Psoas muscle (tissue), 8 donors: ENCODE measurements around the gene ZNF804B. TPM values are rescaled to one million over a fixed set of nuclear protein-coding genes. Genes with fewer than 3 reads are reported as not detected.
A peak's percentile ranks its signal among the peaks of the same experiment; 100 is the strongest.

Source experiments
- ATAC-seq, 4 donors: fragments of 200-7000 bp; cut with Tn5 transposase; one replicate each; pipeline ENCODE4 v1.9.1; 2020; ENCODE audit warnings: moderate library complexity in 3 of 4, mild to moderate bottlenecking in 2 of 4
- DNase-seq, 2 donors: peaks; one replicate each; pipeline ENCODE4 v3.0.0-alpha.2; 2020
- H3K27ac ChIP-seq: fragments of 200-600 bp; one replicate; pipeline ENCODE4 v1.8.0; 2022
- H3K27me3 ChIP-seq, 3 donors: fragments of 200-600 bp in 1 of 3; one replicate each; pipeline versions ENCODE4 v1.6.1 to v1.8.0; 2013 to 2022; ENCODE audit warnings: low read length in 2 of 3, mild to moderate bottlenecking in 2 of 3, moderate library complexity in 1 of 3; ENCODE audit not compliant: insufficient read depth in 3 of 3
- H3K36me3 ChIP-seq, 2 donors: fragments of 200-600 bp in 1 of 2; one replicate each; pipeline versions ENCODE4 v1.6.1 to v1.8.0; 2013 to 2022; ENCODE audit warnings: low read depth in 1 of 2, mild to moderate bottlenecking in 1 of 2, moderate library complexity in 1 of 2; ENCODE audit not compliant: insufficient read depth in 1 of 2
- H3K4me1 ChIP-seq: fragments of 200-600 bp; one replicate; pipeline ENCODE4 v1.8.0; 2022
- H3K4me3 ChIP-seq: fragments of 200-600 bp; one replicate; pipeline ENCODE4 v1.8.0; 2022; ENCODE audit warnings: mild to moderate bottlenecking
- H3K9me3 ChIP-seq: fragments of 200-600 bp; one replicate; pipeline ENCODE4 v1.8.0; 2022
- CTCF ChIP-seq: fragments of 200-600 bp; IDR thresholded peaks from one replicate; pipeline ENCODE4 v1.8.0; 2022; ENCODE audit warnings: antibody characterized with exemption
- WGBS, 3 donors: extraction: QIAGEN DNeasy Blood & Tissue Kit; methylation state at CpG; one replicate each; pipeline versions ENCODE4 v1.1.6 to v1.1.7; 2013; 5-methylcytosine and 5-hydroxymethylcytosine counted together
- intact Hi-C, 2 donors: fragments of 100-400 bp; cut with DNase I; formaldehyde crosslinking; loops; one replicate each; pipeline versions ENCODE4 v1.11.0 to v1.14.2; 2022
- polyA plus RNA-seq, 3 donors: library from polyadenylated mRNA; stranded (reverse); fragments of 200-250 nt; gene quantifications; one replicate each; pipeline ENCODE4 v1.2.3, GENCODE V29; 2013
- total RNA-seq, 4 donors: library from RNA; stranded (reverse); fragmentation: NEBNext Ultra II Directional in 2 of 4; extraction: Animal tissue kit (Norgen Biotek cat#: 25700) in 2 of 4; gene quantifications; one replicate each; pipeline versions ENCODE4 v1.2.1 to v1.2.4, GENCODE V29; 2021 to 2023
- donor health status: healthy with polysubstance abuse.
- donor health status: DM: no; HTN: no; CAD: no; lungs with moderate emphysema.
- donor health status: Bipolar disorder and iron deficiency.
- donor health status: healthy.
- donor health status: DM: yes; HTN: yes; CAD: no.
- donor health status: DM: no; HTN: no; CAD: no.
- donor health status: DM: no; HTN: no; CAD: no.
- donor health status: DM: yes; HTN: yes; CAD: no.

Gene ZNF804B
- total and polyA plus RNA-seq, 7 donors, result not detected

- Histone ChIP-seq H3K9me3 (no peaks in the 10 kb centered on the region), H3K27me3 (no peaks in the 10 kb centered on the region), H3K4me3 (peak overlapping the region; percentile 31), H3K27ac (no peak overlapping the region), H3K4me1 (no peaks in the 10 kb centered on the region), H3K36me3 (no peaks in the 10 kb centered on the region)
- WGBS, 3 donors, result 48 to 54% (median 53%) methylated on average over 4 of the region's 4 CpGs
- intact Hi-C loops, result no loop called here
- TF ChIP-seq CTCF, result no peak
- DNase-seq (no peak), ATAC-seq (no peak)
Observed at GRCh38 chr7:89002981-89003956, 243.8 kb downstream of the ZNF804B start.

GRCh38 chr7:89012016-89012415 lies 252.5 kb downstream of the ZNF804B start:
- H3K27ac ChIP-seq, result no peak overlapping the region
- no peaks in the 10 kb centered on the region for H3K4me1 ChIP-seq
- H3K9me3 ChIP-seq, result no peaks in the 10 kb centered on the region
- intact Hi-C loops, result no loop called here
- 79 to 90% (median 89%) methylated on average over 5 of the region's 5 CpGs for WGBS, 3 donors
- DNase-seq (no peak), ATAC-seq (no peak)
- no peaks in the 10 kb centered on the region for H3K36me3 ChIP-seq
- H3K27me3 ChIP-seq, result no peaks in the 10 kb centered on the region
- H3K4me3 ChIP-seq, result no peak overlapping the region
- no peak for TF ChIP-seq CTCF

- no peaks in the 10 kb centered on the region for H3K36me3 ChIP-seq
- DNase-seq (no peak), ATAC-seq (no peak)
- H3K4me3 ChIP-seq, result no peak overlapping the region
- no peaks in the 10 kb centered on the region for H3K4me1 ChIP-seq
- no peak overlapping the region for H3K27ac ChIP-seq
- WGBS, 3 donors, result 84 to 92% (median 89%) methylated on average over 3 of the region's 3 CpGs
- TF ChIP-seq CTCF, result no peak
- no peaks in the 10 kb centered on the region for H3K9me3 ChIP-seq
- H3K27me3 ChIP-seq, result no peaks in the 10 kb centered on the region
- intact Hi-C loops, result no loop called here
Observed at GRCh38 chr7:89017695-89018094, 258.2 kb downstream of the ZNF804B start.

- 32 to 64% (median 44%) methylated on average over 1 of the region's 1 CpG for WGBS, 3 donors
- no peak for ATAC-seq
- Histone ChIP-seq H3K27me3 (no peaks in the 10 kb centered on the region), H3K36me3 (no peaks in the 10 kb centered on the region), H3K4me3 (no peak overlapping the region), H3K4me1 (no peaks in the 10 kb centered on the region), H3K27ac (no peak overlapping the region), H3K9me3 (no peaks in the 10 kb centered on the region)
- no peak for TF ChIP-seq CTCF
- DNase-seq, result no peak
- intact Hi-C loops, result no loop called here
Observed at GRCh38 chr7:89021741-89022140, 262.2 kb downstream of the ZNF804B start.
